Smooth muscle cell (in vitro differentiated cells): Measurements from ENCODE around the gene NUTF2. TPM values are rescaled to one million over a fixed set of nuclear protein-coding genes. Genes with fewer than 3 reads are reported as not detected.

Experiments used
- DNase-seq: peaks from one replicate; lab custom pipeline; 2025; ENCODE audit not compliant: unreplicated experiment; lab: John Stamatoyannopoulos, UW
- H2AFZ ChIP-seq: fragments of 200-600 bp; sonication (generic); 2 replicates; pipeline ENCODE4 v1.6.0; 2016; ENCODE audit warnings: antibody characterized with exemption, low read depth, mild to moderate bottlenecking
- H3F3A ChIP-seq: fragments of 200-600 bp; sonication (generic); 2 replicates; pipeline ENCODE4 v1.6.0; 2017; ENCODE audit warnings: antibody characterized with exemption, low read depth
- H3K27ac ChIP-seq: fragments of 200-600 bp; sonication (generic); 2 replicates; pipeline ENCODE4 v1.5.1; 2016; ENCODE audit warnings: low read depth, mild to moderate bottlenecking
- H3K27me3 ChIP-seq: fragments of 200-600 bp; sonication (generic); 2 replicates; pipeline ENCODE4 v1.6.1; 2016; ENCODE audit warnings: low read depth, mild to moderate bottlenecking
- H3K36me3 ChIP-seq: fragments of 200-600 bp; sonication (generic); 2 replicates; pipeline ENCODE4 v1.5.1; 2016; ENCODE audit warnings: low read depth
- H3K4me1 ChIP-seq: fragments of 200-600 bp; sonication (generic); 2 replicates; pipeline ENCODE4 v1.5.1; 2016; ENCODE audit warnings: low read depth
- H3K4me2 ChIP-seq: fragments of 200-600 bp; sonication (generic); 2 replicates; pipeline ENCODE4 v1.6.0; 2016; ENCODE audit warnings: mild to moderate bottlenecking
- H3K4me3 ChIP-seq: fragments of 200-600 bp; sonication (generic); 2 replicates; pipeline ENCODE4 v1.5.1; 2016; ENCODE audit warnings: mild to moderate bottlenecking
- H3K79me2 ChIP-seq: fragments of 200-600 bp; sonication (generic); 2 replicates; pipeline ENCODE4 v1.6.0; 2016; ENCODE audit warnings: low read depth, mild to moderate bottlenecking
- H3K9ac ChIP-seq: fragments of 200-600 bp; sonication (generic); 2 replicates; pipeline ENCODE4 v1.6.0; 2016; ENCODE audit warnings: low read depth
- H3K9me3 ChIP-seq: fragments of 200-600 bp; sonication (generic); replicated peaks from 2 replicates; pipeline ENCODE4 v1.5.1; 2016; ENCODE audit warnings: low read depth
- H4K20me1 ChIP-seq: fragments of 200-600 bp; sonication (generic); 2 replicates; pipeline ENCODE4 v1.6.0; 2016; ENCODE audit warnings: low read depth
- CTCF ChIP-seq: fragments of 200-600 bp; sonication (generic); IDR thresholded peaks from 2 replicates; pipeline ENCODE4 v1.5.1; 2017; ENCODE audit warnings: borderline replicate concordance, mild to moderate bottlenecking, antibody characterized with exemption; ENCODE audit not compliant: insufficient read depth, poor library complexity, severe bottlenecking
- WGBS: methylation state at CpG from one replicate; pipeline ENCODE4 v1.1.7; 2016; ENCODE audit warnings: low lambda C conversion rate; 5-methylcytosine and 5-hydroxymethylcytosine counted together
- polyA plus RNA-seq: library from polyadenylated mRNA; unstranded; fragments of >200 nt; fragmentation: Nextera tagmentation; extraction: Ambion mirVana; gene quantifications from 2 replicates; pipeline ENCODE4 v1.2.1, GENCODE V29; 2016
- total RNA-seq: library from RNA; depleted of rRNA; stranded (reverse); fragments of >200 nt; gene quantifications from 2 replicates; pipeline ENCODE4 v1.2.3, GENCODE V29; 2014

Gene NUTF2
- total and polyA plus RNA-seq, 2 experiments from 2014 or later, result 115 to 202 TPM

GRCh38 chr16:67885545-67885944 lies 38.8 kb downstream of the NUTF2 start:
- H3K36me3 ChIP-seq, result no peaks in the 10 kb centered on the region
- no peak overlapping the region for H3K27ac ChIP-seq
- H3K9ac ChIP-seq, result no peak overlapping the region
- peaks cover 16% of the 10 kb centered on the region for H4K20me1 ChIP-seq
- H3K4me2 ChIP-seq, result no peak overlapping the region
- peaks cover 5% of the 10 kb centered on the region for H3K4me1 ChIP-seq
- TF ChIP-seq CTCF, result no peak
- H3K9me3 ChIP-seq, result no peaks in the 10 kb centered on the region
- no peak overlapping the region for H3K4me3 ChIP-seq
- H3K79me2 ChIP-seq, result no peaks in the 10 kb centered on the region
- WGBS, result 95% methylated on average over 12 of the region's 12 CpGs
- no peaks in the 10 kb centered on the region for H3K27me3 ChIP-seq
- DNase-seq, result no peak
- H3F3A ChIP-seq, result no peaks in the 10 kb centered on the region
- no peak overlapping the region for H2AFZ ChIP-seq

GRCh38 chr16:67885976-67886375 lies 39.2 kb downstream of the NUTF2 start:
- Histone ChIP-seq H3K9me3 (no peaks in the 10 kb centered on the region), H3K27me3 (no peaks in the 10 kb centered on the region), H3K79me2 (no peaks in the 10 kb centered on the region), H4K20me1 (peaks cover 16% of the 10 kb centered on the region), H3K9ac (no peak overlapping the region), H3F3A (no peaks in the 10 kb centered on the region), H3K4me3 (no peak overlapping the region), H3K4me2 (no peak overlapping the region), H3K36me3 (no peaks in the 10 kb centered on the region), H3K27ac (no peak overlapping the region), H2AFZ (no peak overlapping the region), H3K4me1 (peaks cover 5% of the 10 kb centered on the region)
- TF ChIP-seq CTCF, result no peak
- WGBS, result 97% methylated on average over 19 of the region's 19 CpGs
- DNase-seq, result no peak

- H3F3A ChIP-seq, result no peaks in the 10 kb centered on the region
- H3K4me2 ChIP-seq, result no peak overlapping the region
- H3K4me3 ChIP-seq, result no peak overlapping the region
- no peaks in the 10 kb centered on the region for H3K79me2 ChIP-seq
- peaks cover 5% of the 10 kb centered on the region for H3K4me1 ChIP-seq
- no peak overlapping the region for H2AFZ ChIP-seq
- WGBS, result 90% methylated on average over 5 of the region's 5 CpGs
- no peak for DNase-seq
- no peak overlapping the region for H3K9ac ChIP-seq
- H3K36me3 ChIP-seq, result no peaks in the 10 kb centered on the region
- H3K27me3 ChIP-seq, result no peaks in the 10 kb centered on the region
- TF ChIP-seq CTCF, result no peak
- peaks cover 16% of the 10 kb centered on the region for H4K20me1 ChIP-seq
- H3K27ac ChIP-seq, result no peak overlapping the region
- H3K9me3 ChIP-seq, result no peaks in the 10 kb centered on the region
Measured at GRCh38 chr16:67886387-67886786, 39.7 kb downstream of the NUTF2 start.

GRCh38 chr16:67888331-67888730 lies 41.6 kb downstream of the NUTF2 start:
- TF ChIP-seq CTCF, result no peak
- Histone ChIP-seq H3K4me1 (peaks cover 11% of the 10 kb centered on the region), H2AFZ (no peak overlapping the region), H3K9me3 (no peaks in the 10 kb centered on the region), H3K36me3 (no peaks in the 10 kb centered on the region), H3K4me3 (no peak overlapping the region), H3K9ac (no peak overlapping the region), H3K27ac (no peak overlapping the region), H3F3A (no peaks in the 10 kb centered on the region), H3K79me2 (no peaks in the 10 kb centered on the region), H3K4me2 (no peak overlapping the region), H4K20me1 (peaks cover 14% of the 10 kb centered on the region), H3K27me3 (no peaks in the 10 kb centered on the region)
- 76% methylated on average over 3 of the region's 3 CpGs for WGBS
- DNase-seq, result no peak
